Loucy (cell line): ENCODE results near the gene ITSN1.
"Not testable (repeated sequence)": the region's sequence is repeated elsewhere in the genome, so short reads cannot be mapped to it uniquely, and the experiment has no call there.

Experiments
- H2AFZ ChIP-seq: fragments of 200-600 bp; sonication (generic); 2 replicates; pipeline ENCODE4 v1.6.0; 2016; ENCODE audit warnings: antibody characterized with exemption, mild to moderate bottlenecking, low read length, moderate library complexity
- H3F3A ChIP-seq: fragments of 200-600 bp; 2 replicates; pipeline ENCODE4 v1.6.0; 2016; ENCODE audit warnings: antibody characterized with exemption, low read depth, mild to moderate bottlenecking
- H3K27me3 ChIP-seq: fragments of 200-600 bp; sonication (generic); 2 replicates; pipeline ENCODE4 v1.6.1; 2014; ENCODE audit warnings: low read length, mild to moderate bottlenecking; ENCODE audit not compliant: insufficient read depth, poor library complexity, severe bottlenecking
- H3K36me3 ChIP-seq: fragments of 200-600 bp; sonication (generic); 2 replicates; pipeline ENCODE4 v1.6.1; 2016; ENCODE audit warnings: low read length; ENCODE audit not compliant: insufficient read depth
- H3K4me1 ChIP-seq: fragments of 200-600 bp; sonication (generic); 2 replicates; pipeline ENCODE4 v1.5.1; 2014; ENCODE audit warnings: low read length, mild to moderate bottlenecking; ENCODE audit not compliant: insufficient read depth, poor library complexity, severe bottlenecking
- H3K4me2 ChIP-seq: fragments of 200-600 bp; sonication (generic); 2 replicates; pipeline ENCODE4 v1.6.0; 2014; ENCODE audit warnings: antibody characterized with exemption, low read length, low read depth, mild to moderate bottlenecking; ENCODE audit not compliant: poor library complexity, severe bottlenecking
- H3K4me3 ChIP-seq: fragments of 200-600 bp; sonication (generic); 2 replicates; pipeline ENCODE4 v1.5.1; 2014; ENCODE audit warnings: low read length, mild to moderate bottlenecking, mixed read lengths; ENCODE audit not compliant: poor library complexity, severe bottlenecking
- H3K79me2 ChIP-seq: fragments of 200-600 bp; sonication (generic); 2 replicates; pipeline ENCODE4 v1.6.1; 2014; ENCODE audit warnings: low read length; ENCODE audit not compliant: insufficient read depth
- H3K9ac ChIP-seq: fragments of 200-600 bp; sonication (generic); 2 replicates; pipeline ENCODE4 v1.6.0; 2014; ENCODE audit warnings: mild to moderate bottlenecking, low read depth, low read length, moderate library complexity; ENCODE audit not compliant: poor library complexity, severe bottlenecking
- H3K9me2 ChIP-seq: fragments of 200-600 bp; sonication (generic); replicated peaks from 2 replicates; pipeline ENCODE4 v1.6.1; 2016; ENCODE audit warnings: low read depth, low read length, mixed read lengths
- H3K9me3 ChIP-seq: fragments of 200-600 bp; sonication (generic); 2 replicates; pipeline ENCODE4 v1.6.1; 2014; ENCODE audit warnings: mild to moderate bottlenecking, antibody characterized with exemption, low read length, low read depth; ENCODE audit not compliant: insufficient read depth
- H4K20me1 ChIP-seq: fragments of 200-600 bp; sonication (generic); 2 replicates; pipeline ENCODE4 v1.6.0; 2014; ENCODE audit warnings: antibody characterized with exemption, low read length, mild to moderate bottlenecking; ENCODE audit not compliant: insufficient read depth, poor library complexity, severe bottlenecking
- CTCF ChIP-seq: fragments of 200-600 bp; sonication (generic); conservative IDR thresholded peaks from 2 replicates; pipeline ENCODE4 v1.5.1; 2014; ENCODE audit warnings: mild to moderate bottlenecking, antibody characterized with exemption, low read length
- EZH2phosphoT487 ChIP-seq: fragments of 200-600 bp; IDR thresholded peaks from 2 replicates; pipeline ENCODE4 v1.6.1; 2018; ENCODE audit warnings: antibody characterized with exemption, mild to moderate bottlenecking, moderate library complexity, borderline replicate concordance

Gene ITSN1

GRCh38 chr21:33670076-33670978 is 28.0 kb downstream of the ITSN1 start:
- H3K9me2 ChIP-seq = no peaks in the 10 kb centered on the region
- no peak overlapping the region for H3K4me2 ChIP-seq
- H3K27me3 ChIP-seq = no peaks in the 10 kb centered on the region
- H2AFZ ChIP-seq = no peak overlapping the region
- H3K4me1 ChIP-seq = peaks cover 2% of the 10 kb centered on the region
- no peaks in the 10 kb centered on the region for H3K36me3 ChIP-seq
- H3K4me3 ChIP-seq = no peak overlapping the region
- no peaks in the 10 kb centered on the region for H3K9me3 ChIP-seq
- H3F3A ChIP-seq = no peaks in the 10 kb centered on the region
- no peak for TF ChIP-seq CTCF
- TF ChIP-seq EZH2phosphoT487 = no peak
- no peaks in the 10 kb centered on the region for H4K20me1 ChIP-seq
- peaks cover 12% of the 10 kb centered on the region; the same call in 1 of the 2 replicates for H3K79me2 ChIP-seq
- no peak overlapping the region for H3K9ac ChIP-seq

GRCh38 chr21:33673473-33673872 is 31.2 kb downstream of the ITSN1 start:
- Histone ChIP-seq H3K9me2 (no peaks in the 10 kb centered on the region), H3K27me3 (no peaks in the 10 kb centered on the region), H3F3A (no peaks in the 10 kb centered on the region), H3K9me3 (no peaks in the 10 kb centered on the region), H3K4me1 (peaks cover 2% of the 10 kb centered on the region), H3K79me2 (0 out of 2 replicates have a peak, but pooled peaks cover 4% of the 10 kb centered on the region), H3K36me3 (no peaks in the 10 kb centered on the region), H3K4me3 (no peak overlapping the region), H3K4me2 (no peak overlapping the region), H4K20me1 (no peaks in the 10 kb centered on the region), H3K9ac (no peak overlapping the region), H2AFZ (no peak overlapping the region)
- TF ChIP-seq EZH2phosphoT487 (no peak), CTCF (no peak)

GRCh38 chr21:33674226-33674625 is 31.9 kb downstream of the ITSN1 start:
- H3K79me2 ChIP-seq = peaks cover 6% of the 10 kb centered on the region; the same call in 1 of the 2 replicates
- no peaks in the 10 kb centered on the region for H3K9me2 ChIP-seq
- no peaks in the 10 kb centered on the region for H3K36me3 ChIP-seq
- no peaks in the 10 kb centered on the region for H3F3A ChIP-seq
- H3K4me1 ChIP-seq = peaks cover 2% of the 10 kb centered on the region
- no peaks in the 10 kb centered on the region for H4K20me1 ChIP-seq
- H3K9me3 ChIP-seq = no peaks in the 10 kb centered on the region
- H3K4me2 ChIP-seq = no peak overlapping the region
- no peak overlapping the region for H2AFZ ChIP-seq
- no peaks in the 10 kb centered on the region for H3K27me3 ChIP-seq
- no peak overlapping the region for H3K9ac ChIP-seq
- no peak for TF ChIP-seq EZH2phosphoT487
- TF ChIP-seq CTCF = no peak
- H3K4me3 ChIP-seq = no peak overlapping the region

GRCh38 chr21:33676666-33677065 is 34.4 kb downstream of the ITSN1 start:
- not testable (repeated sequence) for H3K36me3 ChIP-seq, H3K9me2 ChIP-seq, H3K27me3 ChIP-seq, H3K4me1 ChIP-seq, H2AFZ ChIP-seq, H3F3A ChIP-seq, H3K4me3 ChIP-seq, H3K4me2 ChIP-seq, H3K9ac ChIP-seq, H4K20me1 ChIP-seq, H3K9me3 ChIP-seq, H3K79me2 ChIP-seq
